Liver (tissue), 9 donors: ENCODE measurements around the gene ATG9A. TPM values are rescaled to one million over a fixed set of nuclear protein-coding genes. Genes with fewer than 3 reads are reported as not detected.

Experiments used
- DNase-seq: peaks from one replicate; pipeline ENCODE4 v3.0.0-alpha.2; 2017; ENCODE audit warnings: low spot score
- H3K27ac ChIP-seq, 2 donors: one replicate each; pipeline ENCODE4 v1.7.0; 2013; ENCODE audit warnings: inconsistent platforms in 2 of 2, low read length in 2 of 2, control low read depth in 1 of 2, low read depth in 1 of 2, mild to moderate bottlenecking in 1 of 2
- H3K27me3 ChIP-seq, 4 donors: one replicate each; pipeline versions ENCODE4 v1.6.1 to v1.7.0; 2013; ENCODE audit warnings: low read length in 3 of 4, inconsistent platforms in 1 of 4, mild to moderate bottlenecking in 1 of 4, moderate library complexity in 1 of 4; ENCODE audit not compliant: control insufficient read depth in 4 of 4, insufficient read depth in 4 of 4
- H3K36me3 ChIP-seq, 4 donors: one replicate each; pipeline versions ENCODE4 v1.6.1 to v1.7.0; 2013; ENCODE audit warnings: low read length in 3 of 4, mild to moderate bottlenecking in 3 of 4, low read depth in 1 of 4, moderate library complexity in 1 of 4; ENCODE audit not compliant: control insufficient read depth in 4 of 4, insufficient read depth in 3 of 4
- H3K4me1 ChIP-seq, 4 donors: one replicate each; pipeline versions ENCODE4 v1.6.1 to v1.7.0; 2013; ENCODE audit warnings: low read length in 3 of 4, mild to moderate bottlenecking in 3 of 4, moderate library complexity in 1 of 4; ENCODE audit not compliant: control insufficient read depth in 4 of 4, insufficient read depth in 4 of 4
- H3K4me3 ChIP-seq, 3 donors: one replicate each; pipeline versions ENCODE4 v1.6.1 to v1.7.0; 2013; ENCODE audit warnings: low read length in 3 of 3, control low read depth in 1 of 3, low read depth in 1 of 3, mild to moderate bottlenecking in 1 of 3
- H3K9ac ChIP-seq, 2 donors: one replicate each; pipeline ENCODE4 v1.7.0; 2013; ENCODE audit warnings: low read length in 2 of 2, mild to moderate bottlenecking in 2 of 2, moderate library complexity in 2 of 2, control low read depth in 1 of 2, low read depth in 1 of 2
- H3K9me3 ChIP-seq, 4 donors: one replicate each; pipeline versions ENCODE4 v1.6.1 to v1.7.0; 2013; ENCODE audit warnings: low read length in 3 of 4; ENCODE audit not compliant: control insufficient read depth in 4 of 4
- EGR1 ChIP-seq, 2 donors: IDR thresholded peaks; 2 replicates each; pipeline ENCODE4 v1.6.1; 2016 to 2018; ENCODE audit warnings: antibody characterized with exemption in 2 of 2, low read depth in 2 of 2
- FOXA1 ChIP-seq: IDR thresholded peaks from 2 replicates; pipeline ENCODE4 v1.6.1; 2016; ENCODE audit warnings: antibody characterized with exemption
- FOXA2 ChIP-seq: IDR thresholded peaks from 2 replicates; pipeline ENCODE4 v1.6.1; 2016; ENCODE audit warnings: antibody characterized with exemption
- GABPA ChIP-seq, 2 donors: IDR thresholded peaks in 1 of 2; conservative IDR thresholded peaks in 1 of 2; 2 replicates each; pipeline ENCODE4 v1.6.1; 2016; ENCODE audit warnings: antibody characterized with exemption in 2 of 2, mild to moderate bottlenecking in 1 of 2, moderate library complexity in 1 of 2
- HNF4A ChIP-seq, 2 donors: conservative IDR thresholded peaks; 2 replicates each; pipeline ENCODE4 v1.6.1; 2016; ENCODE audit warnings: antibody characterized with exemption in 2 of 2, mild to moderate bottlenecking in 2 of 2
- JUND ChIP-seq, 2 donors: IDR thresholded peaks; 2 replicates each; pipeline ENCODE4 v1.6.1; 2016; ENCODE audit warnings: antibody characterized with exemption in 2 of 2
- NR2F2 ChIP-seq: IDR thresholded peaks from 2 replicates; pipeline ENCODE4 v1.6.1; 2016; ENCODE audit warnings: antibody characterized with exemption
- RAD21 ChIP-seq, 2 donors: IDR thresholded peaks; 2 replicates each; pipeline ENCODE4 v1.6.1; 2016; ENCODE audit warnings: antibody characterized with exemption in 2 of 2, mild to moderate bottlenecking in 2 of 2
- SP1 ChIP-seq: IDR thresholded peaks from 2 replicates; pipeline ENCODE4 v1.6.1; 2018; ENCODE audit warnings: antibody characterized with exemption, mild to moderate bottlenecking
- TAF1 ChIP-seq: conservative IDR thresholded peaks from 2 replicates; pipeline ENCODE4 v1.6.1; 2016; ENCODE audit warnings: antibody characterized with exemption, mild to moderate bottlenecking
- YY1 ChIP-seq: IDR thresholded peaks from 2 replicates; pipeline ENCODE4 v1.6.1; 2016; ENCODE audit warnings: antibody characterized with exemption, mild to moderate bottlenecking
- WGBS: extraction: QIAGEN DNeasy Blood & Tissue Kit; methylation state at CpG from one replicate; pipeline ENCODE4 v1.1.7; 2013; 5-methylcytosine and 5-hydroxymethylcytosine counted together
- polyA plus RNA-seq, 2 donors: library from polyadenylated mRNA; stranded (reverse) in 1 of 2; unstranded in 1 of 2; fragments of 200-250 nt in 1 of 2; fragments of >200 nt in 1 of 2; fragmentation: Nextera tagmentation in 1 of 2; extraction: Ambion mirVana in 1 of 2; gene quantifications; one replicate each; pipeline versions ENCODE4 v1.2.1 to v1.2.3, GENCODE V29; 2013 to 2015
- total RNA-seq, 2 donors: library from RNA; depleted of rRNA; stranded (reverse); fragments of >200 nt; gene quantifications; one replicate each; pipeline ENCODE4 v1.2.3, GENCODE V29; 2014
- TF ChIP-seq, protein P1 (sequence below): IDR thresholded peaks from 2 replicates; pipeline ENCODE4 v1.6.1; 2016; ENCODE audit warnings: antibody characterized with exemption
- TF ChIP-seq, protein P2 (sequence below): IDR thresholded peaks from 2 replicates; pipeline ENCODE4 v1.6.1; 2016; ENCODE audit warnings: antibody characterized with exemption, mild to moderate bottlenecking
- TF ChIP-seq, protein P3 (sequence below): IDR thresholded peaks from 2 replicates; pipeline ENCODE4 v1.6.1; 2016; ENCODE audit warnings: antibody characterized with exemption
- TF ChIP-seq, protein P4 (sequence below): IDR thresholded peaks from 2 replicates; pipeline ENCODE4 v1.6.1; 2016; ENCODE audit warnings: antibody characterized with exemption
- TF ChIP-seq, protein P5 (sequence below): fragments of 150-350 bp; IDR thresholded peaks from 2 replicates; pipeline ENCODE4 v1.5.1; 2017; ENCODE audit warnings: improper control_type of control experiment, low read depth, low read length; ENCODE audit not compliant: missing input control
- donor health status: healthy.
- donor health status: healthy.
- donor health status: healthy.
- donor health status: healthy.
- donor health status: healthy.

ATG9A gene
- total and polyA plus RNA-seq, 4 donors = 24.3 to 68.1 (median 37.9) TPM

DNA sequence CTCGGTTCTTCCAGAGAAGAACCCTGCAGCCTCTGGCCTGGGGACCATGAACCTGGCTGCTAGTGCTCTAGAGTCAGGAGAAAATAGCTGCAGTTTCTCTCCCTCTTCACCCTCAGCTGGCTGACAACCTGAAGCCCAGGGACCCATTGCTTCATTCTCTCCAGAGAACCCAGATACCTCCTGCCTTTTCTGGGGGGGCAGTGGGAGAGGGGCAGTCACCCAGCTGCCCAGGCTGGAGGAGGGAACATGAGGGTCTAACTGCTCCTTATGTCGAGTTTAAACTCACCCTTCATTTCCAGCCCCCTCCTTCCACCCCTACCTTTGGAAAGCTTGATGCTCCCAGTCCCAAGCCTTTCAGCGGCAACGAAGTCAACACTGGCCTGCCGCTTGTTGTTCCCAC, 30.5 kb downstream of the ATG9A start:
- Histone ChIP-seq H3K4me3 (no peak overlapping the region), H3K27me3 (no peaks in the 10 kb centered on the region), H3K9ac (no peak overlapping the region), H3K36me3 (no peaks in the 10 kb centered on the region), H3K4me1 (no peaks in the 10 kb centered on the region), H3K27ac (no peak overlapping the region), H3K9me3 (no peaks in the 10 kb centered on the region)
- TF ChIP-seq HNF4A (conservative IDR thresholded peaks at IDR 0.05) (no peak), RAD21 (IDR thresholded peaks at IDR 0.05) (no peak), FOXA2 (no peak), GABPA (IDR thresholded peaks at IDR 0.05 in 1 of 2, conservative IDR thresholded peaks at IDR 0.05 in 1 of 2) (no peak), YY1 (no peak), FOXA1 (no peak), JUND (IDR thresholded peaks at IDR 0.05) (no peak), SP1 (no peak)
- TF ChIP-seq, protein P1, sequence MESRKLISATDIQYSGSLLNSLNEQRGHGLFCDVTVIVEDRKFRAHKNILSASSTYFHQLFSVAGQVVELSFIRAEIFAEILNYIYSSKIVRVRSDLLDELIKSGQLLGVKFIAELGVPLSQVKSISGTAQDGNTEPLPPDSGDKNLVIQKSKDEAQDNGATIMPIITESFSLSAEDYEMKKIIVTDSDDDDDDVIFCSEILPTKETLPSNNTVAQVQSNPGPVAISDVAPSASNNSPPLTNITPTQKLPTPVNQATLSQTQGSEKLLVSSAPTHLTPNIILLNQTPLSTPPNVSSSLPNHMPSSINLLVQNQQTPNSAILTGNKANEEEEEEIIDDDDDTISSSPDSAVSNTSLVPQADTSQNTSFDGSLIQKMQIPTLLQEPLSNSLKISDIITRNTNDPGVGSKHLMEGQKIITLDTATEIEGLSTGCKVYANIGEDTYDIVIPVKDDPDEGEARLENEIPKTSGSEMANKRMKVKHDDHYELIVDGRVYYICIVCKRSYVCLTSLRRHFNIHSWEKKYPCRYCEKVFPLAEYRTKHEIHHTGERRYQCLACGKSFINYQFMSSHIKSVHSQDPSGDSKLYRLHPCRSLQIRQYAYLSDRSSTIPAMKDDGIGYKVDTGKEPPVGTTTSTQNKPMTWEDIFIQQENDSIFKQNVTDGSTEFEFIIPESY = no peak
- TF ChIP-seq, protein P2, sequence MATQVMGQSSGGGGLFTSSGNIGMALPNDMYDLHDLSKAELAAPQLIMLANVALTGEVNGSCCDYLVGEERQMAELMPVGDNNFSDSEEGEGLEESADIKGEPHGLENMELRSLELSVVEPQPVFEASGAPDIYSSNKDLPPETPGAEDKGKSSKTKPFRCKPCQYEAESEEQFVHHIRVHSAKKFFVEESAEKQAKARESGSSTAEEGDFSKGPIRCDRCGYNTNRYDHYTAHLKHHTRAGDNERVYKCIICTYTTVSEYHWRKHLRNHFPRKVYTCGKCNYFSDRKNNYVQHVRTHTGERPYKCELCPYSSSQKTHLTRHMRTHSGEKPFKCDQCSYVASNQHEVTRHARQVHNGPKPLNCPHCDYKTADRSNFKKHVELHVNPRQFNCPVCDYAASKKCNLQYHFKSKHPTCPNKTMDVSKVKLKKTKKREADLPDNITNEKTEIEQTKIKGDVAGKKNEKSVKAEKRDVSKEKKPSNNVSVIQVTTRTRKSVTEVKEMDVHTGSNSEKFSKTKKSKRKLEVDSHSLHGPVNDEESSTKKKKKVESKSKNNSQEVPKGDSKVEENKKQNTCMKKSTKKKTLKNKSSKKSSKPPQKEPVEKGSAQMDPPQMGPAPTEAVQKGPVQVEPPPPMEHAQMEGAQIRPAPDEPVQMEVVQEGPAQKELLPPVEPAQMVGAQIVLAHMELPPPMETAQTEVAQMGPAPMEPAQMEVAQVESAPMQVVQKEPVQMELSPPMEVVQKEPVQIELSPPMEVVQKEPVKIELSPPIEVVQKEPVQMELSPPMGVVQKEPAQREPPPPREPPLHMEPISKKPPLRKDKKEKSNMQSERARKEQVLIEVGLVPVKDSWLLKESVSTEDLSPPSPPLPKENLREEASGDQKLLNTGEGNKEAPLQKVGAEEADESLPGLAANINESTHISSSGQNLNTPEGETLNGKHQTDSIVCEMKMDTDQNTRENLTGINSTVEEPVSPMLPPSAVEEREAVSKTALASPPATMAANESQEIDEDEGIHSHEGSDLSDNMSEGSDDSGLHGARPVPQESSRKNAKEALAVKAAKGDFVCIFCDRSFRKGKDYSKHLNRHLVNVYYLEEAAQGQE = no peak
- TF ChIP-seq, protein P3, sequence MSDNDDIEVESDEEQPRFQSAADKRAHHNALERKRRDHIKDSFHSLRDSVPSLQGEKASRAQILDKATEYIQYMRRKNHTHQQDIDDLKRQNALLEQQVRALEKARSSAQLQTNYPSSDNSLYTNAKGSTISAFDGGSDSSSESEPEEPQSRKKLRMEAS = no peak
- TF ChIP-seq, protein P4, sequence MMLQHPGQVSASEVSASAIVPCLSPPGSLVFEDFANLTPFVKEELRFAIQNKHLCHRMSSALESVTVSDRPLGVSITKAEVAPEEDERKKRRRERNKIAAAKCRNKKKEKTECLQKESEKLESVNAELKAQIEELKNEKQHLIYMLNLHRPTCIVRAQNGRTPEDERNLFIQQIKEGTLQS = no peak
- DNase-seq = no peak
- 90% methylated on average over 5 of the region's 5 CpGs for WGBS

- H3K9me3 ChIP-seq = no peaks in the 10 kb centered on the region
- no peak overlapping the region for H3K27ac ChIP-seq
- H3K4me1 ChIP-seq = no peaks in the 10 kb centered on the region
- no peaks in the 10 kb centered on the region for H3K36me3 ChIP-seq
- DNase-seq = no peak
- no peak overlapping the region for H3K9ac ChIP-seq
- no peaks in the 10 kb centered on the region for H3K27me3 ChIP-seq
- H3K4me3 ChIP-seq = no peak overlapping the region
- no peak for TF ChIP-seq EGR1 (IDR thresholded peaks at IDR 0.05; ENCODE audit: low read depth in 2 of 2)
- TF ChIP-seq, protein P4 = no peak
- no peak for TF ChIP-seq RAD21 (IDR thresholded peaks at IDR 0.05)
- no peak for TF ChIP-seq TAF1
- TF ChIP-seq, protein P3 = no peak
- TF ChIP-seq HNF4A (conservative IDR thresholded peaks at IDR 0.05) = no peak
- TF ChIP-seq, protein P2 = no peak
- no peak for TF ChIP-seq YY1
- TF ChIP-seq, protein P5, sequence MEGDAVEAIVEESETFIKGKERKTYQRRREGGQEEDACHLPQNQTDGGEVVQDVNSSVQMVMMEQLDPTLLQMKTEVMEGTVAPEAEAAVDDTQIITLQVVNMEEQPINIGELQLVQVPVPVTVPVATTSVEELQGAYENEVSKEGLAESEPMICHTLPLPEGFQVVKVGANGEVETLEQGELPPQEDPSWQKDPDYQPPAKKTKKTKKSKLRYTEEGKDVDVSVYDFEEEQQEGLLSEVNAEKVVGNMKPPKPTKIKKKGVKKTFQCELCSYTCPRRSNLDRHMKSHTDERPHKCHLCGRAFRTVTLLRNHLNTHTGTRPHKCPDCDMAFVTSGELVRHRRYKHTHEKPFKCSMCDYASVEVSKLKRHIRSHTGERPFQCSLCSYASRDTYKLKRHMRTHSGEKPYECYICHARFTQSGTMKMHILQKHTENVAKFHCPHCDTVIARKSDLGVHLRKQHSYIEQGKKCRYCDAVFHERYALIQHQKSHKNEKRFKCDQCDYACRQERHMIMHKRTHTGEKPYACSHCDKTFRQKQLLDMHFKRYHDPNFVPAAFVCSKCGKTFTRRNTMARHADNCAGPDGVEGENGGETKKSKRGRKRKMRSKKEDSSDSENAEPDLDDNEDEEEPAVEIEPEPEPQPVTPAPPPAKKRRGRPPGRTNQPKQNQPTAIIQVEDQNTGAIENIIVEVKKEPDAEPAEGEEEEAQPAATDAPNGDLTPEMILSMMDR = no peak
- TF ChIP-seq, protein P1 = no peak
- TF ChIP-seq NR2F2 = no peak
- no peak for TF ChIP-seq FOXA2
- 97% methylated on average over 1 of the region's 1 CpG for WGBS
Measured at GRCh38 chr2:219197388-219197787, 32.0 kb downstream of the ATG9A start.
